GM12872 (cell line): ENCODE results near the gene CD160.

Experiments used
- TF ChIP-seq, protein P1 (sequence below): IDR thresholded peaks from 3 replicates; pipeline ENCODE4 v1.5.1; 2011; ENCODE audit warnings: low read depth, mild to moderate bottlenecking, low read length, moderate library complexity; ENCODE audit not compliant: insufficient read depth

CD160 gene, protein sequence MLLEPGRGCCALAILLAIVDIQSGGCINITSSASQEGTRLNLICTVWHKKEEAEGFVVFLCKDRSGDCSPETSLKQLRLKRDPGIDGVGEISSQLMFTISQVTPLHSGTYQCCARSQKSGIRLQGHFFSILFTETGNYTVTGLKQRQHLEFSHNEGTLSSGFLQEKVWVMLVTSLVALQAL

GRCh38 chr1:145719230-145720079 is at the start of gene CD160:
TSS of gene CD160 (plus strand) at chr1:145719499. CDS start at chr1:145728328, 8,829 bp downstream.
- TF ChIP-seq, protein P1, sequence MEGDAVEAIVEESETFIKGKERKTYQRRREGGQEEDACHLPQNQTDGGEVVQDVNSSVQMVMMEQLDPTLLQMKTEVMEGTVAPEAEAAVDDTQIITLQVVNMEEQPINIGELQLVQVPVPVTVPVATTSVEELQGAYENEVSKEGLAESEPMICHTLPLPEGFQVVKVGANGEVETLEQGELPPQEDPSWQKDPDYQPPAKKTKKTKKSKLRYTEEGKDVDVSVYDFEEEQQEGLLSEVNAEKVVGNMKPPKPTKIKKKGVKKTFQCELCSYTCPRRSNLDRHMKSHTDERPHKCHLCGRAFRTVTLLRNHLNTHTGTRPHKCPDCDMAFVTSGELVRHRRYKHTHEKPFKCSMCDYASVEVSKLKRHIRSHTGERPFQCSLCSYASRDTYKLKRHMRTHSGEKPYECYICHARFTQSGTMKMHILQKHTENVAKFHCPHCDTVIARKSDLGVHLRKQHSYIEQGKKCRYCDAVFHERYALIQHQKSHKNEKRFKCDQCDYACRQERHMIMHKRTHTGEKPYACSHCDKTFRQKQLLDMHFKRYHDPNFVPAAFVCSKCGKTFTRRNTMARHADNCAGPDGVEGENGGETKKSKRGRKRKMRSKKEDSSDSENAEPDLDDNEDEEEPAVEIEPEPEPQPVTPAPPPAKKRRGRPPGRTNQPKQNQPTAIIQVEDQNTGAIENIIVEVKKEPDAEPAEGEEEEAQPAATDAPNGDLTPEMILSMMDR = no peak

DNA sequence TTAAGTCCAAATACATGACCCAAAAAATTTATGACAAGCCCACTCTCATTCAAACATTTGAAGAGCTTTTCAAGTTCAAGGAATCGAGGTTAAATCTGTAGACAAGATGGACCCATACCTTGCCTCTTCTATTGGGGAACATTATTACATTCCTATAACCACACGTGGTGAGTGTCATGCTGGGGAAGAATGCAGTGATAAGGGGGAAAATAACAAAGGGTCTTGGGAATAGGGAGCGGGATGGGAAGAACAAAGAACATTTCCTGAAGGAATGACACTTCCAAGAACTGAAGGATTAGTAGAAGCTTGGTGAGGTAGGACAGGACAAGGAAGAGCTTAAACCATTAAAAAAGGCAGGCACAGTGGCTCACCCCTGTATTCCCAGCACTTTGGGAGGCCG is 31.0 kb upstream of the CD160 start:
- TF ChIP-seq, protein P1 = no peak

DNA sequence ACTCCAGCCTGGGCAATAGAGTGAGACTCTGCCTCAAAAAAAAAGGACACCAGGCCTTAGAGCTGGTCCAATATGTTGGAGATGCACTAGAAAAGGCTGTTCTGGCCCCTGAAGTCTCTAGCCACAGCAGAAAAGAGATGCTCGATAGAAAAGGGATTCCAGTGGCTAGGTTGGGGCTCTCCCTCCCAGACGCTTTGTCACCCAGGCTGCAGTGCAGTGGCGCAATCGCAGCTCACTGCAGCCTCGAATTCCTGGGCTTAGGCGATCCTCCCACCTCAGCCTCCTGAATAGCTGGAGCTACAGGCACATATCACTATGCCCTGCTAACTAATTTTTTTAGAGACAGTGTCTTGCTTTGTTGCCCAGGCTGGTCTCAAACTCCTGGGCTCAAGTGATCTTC is 30.4 kb upstream of the CD160 start:
- TF ChIP-seq, protein P1 = no peak

DNA sequence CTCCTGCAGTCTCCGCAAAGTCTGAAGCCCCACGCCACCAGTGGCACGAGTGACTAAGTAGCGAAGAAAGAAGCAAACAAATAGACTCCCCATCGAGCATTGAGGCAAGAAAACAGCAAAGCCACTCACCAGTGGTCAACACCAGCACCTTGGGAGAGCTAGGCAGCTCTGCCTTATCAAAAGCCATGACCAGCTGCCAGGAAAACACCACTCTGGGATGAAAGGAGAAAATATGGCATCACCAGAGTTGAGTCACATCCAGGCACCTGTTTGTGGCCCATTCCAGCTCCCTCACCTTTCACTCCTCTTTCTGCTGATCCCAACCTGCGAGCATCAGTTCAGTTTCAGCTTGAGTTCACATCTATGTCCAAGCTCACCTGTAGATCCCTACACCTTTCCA is 29.4 kb upstream of the CD160 start:
- TF ChIP-seq, protein P1 = no peak

GRCh38 chr1:145690587-145691558 is 28.4 kb upstream of the CD160 start:
- TF ChIP-seq, protein P1 = no peak

DNA sequence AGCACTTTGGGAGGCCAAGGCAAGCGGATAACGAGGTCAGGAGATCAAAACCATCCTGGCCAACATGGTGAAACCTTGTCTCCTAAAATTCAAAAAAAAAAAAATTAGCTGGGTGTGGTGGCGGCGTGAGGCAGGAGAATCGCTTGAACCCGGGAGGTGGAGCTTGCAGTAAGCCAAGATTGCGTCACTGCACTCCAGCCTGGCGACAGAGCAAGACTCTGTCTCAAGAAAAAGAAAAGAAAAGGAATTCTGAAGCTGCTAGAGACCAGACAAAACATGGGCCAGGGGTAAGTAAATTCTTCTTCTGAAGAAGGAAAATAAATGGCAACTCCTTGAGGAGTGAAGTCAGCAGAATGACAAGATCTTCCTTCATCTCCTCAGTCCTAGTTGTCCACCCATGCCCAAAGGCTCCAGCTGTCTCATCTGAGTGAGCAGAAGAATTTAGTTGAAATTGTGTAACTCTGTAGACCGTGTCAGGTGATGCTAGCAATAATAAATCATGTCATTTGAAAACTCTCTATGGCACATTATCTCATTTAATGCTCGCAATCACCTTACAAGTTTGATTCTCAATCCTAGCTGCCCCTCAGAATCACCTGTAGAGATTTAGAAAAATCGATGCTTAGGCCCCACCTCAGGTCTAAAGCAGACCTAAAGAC is 26.4 kb upstream of the CD160 start:
- TF ChIP-seq, protein P1 = no peak
